GM23338 (cell line): ENCODE measurements around the gene ROBO1.

Source experiments
- CREB1 ChIP-seq: fragments of 250-450 bp; sonication (Bioruptor Pico); IDR thresholded peaks from 2 replicates; pipeline ENCODE4 v1.5.0; 2020; ENCODE audit warnings: low read depth, mild to moderate bottlenecking, moderate library complexity
- EZH2phosphoT487 ChIP-seq: fragments of 200-600 bp; sonication (generic); IDR thresholded peaks from one replicate; pipeline ENCODE4 v1.8.1; 2018; ENCODE audit warnings: antibody characterized with exemption; ENCODE audit not compliant: unreplicated experiment
- JUNB ChIP-seq: IDR thresholded peaks from one replicate; pipeline ENCODE4 v1.6.1; 2016; ENCODE audit warnings: antibody characterized with exemption; ENCODE audit not compliant: unreplicated experiment
- ZNF114 ChIP-seq: fragments of 250-450 bp; sonication (Bioruptor Pico); IDR thresholded peaks from 2 replicates; pipeline ENCODE4 v1.5.0; 2020; ENCODE audit warnings: mild to moderate bottlenecking, moderate library complexity
- TF ChIP-seq, protein P1 (sequence below), 2 experiments: fragments of 200-600 bp in 1 of 2; sonication (generic) in 1 of 2; conservative IDR thresholded peaks; 2 replicates each; pipeline versions ENCODE4 v1.5.1 to v1.6.1; 2016 to 2017; ENCODE audit warnings: antibody characterized with exemption in 2 of 2, low read depth in 2 of 2, mild to moderate bottlenecking in 2 of 2, moderate library complexity in 1 of 2

DNA sequence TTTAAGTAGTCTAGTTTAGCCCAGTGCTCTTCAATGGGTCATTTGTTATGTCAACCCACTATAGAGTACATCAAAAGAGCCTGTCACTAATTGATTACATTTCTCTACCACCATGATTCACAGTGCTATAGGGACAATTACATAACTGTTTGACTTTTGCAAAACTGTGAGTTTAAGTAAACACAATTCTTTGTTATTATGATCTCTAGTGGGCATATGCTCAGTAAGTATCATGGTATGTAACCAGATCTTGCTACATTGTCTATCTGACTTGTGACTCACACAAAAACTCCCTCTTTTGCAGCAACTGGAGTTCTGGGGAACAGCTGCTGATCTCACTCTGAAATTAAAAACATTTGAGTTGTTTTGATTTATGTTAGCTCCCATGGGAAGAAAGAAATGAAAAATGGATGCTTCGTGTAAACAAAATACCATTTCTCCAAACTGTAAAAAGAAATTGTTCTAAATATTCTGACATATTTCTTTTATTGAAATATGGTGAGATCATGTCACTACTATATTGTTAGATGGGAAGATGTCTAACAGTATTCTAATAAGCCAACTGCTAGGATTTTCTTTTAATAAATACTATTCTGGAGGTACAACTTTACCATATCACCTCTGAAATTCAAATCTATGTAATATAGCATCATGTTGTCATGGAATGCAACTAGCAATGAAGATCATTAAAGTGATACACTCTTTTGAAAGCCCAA is 470.4 kb downstream of the ROBO1 start:
- TF ChIP-seq, protein P1, sequence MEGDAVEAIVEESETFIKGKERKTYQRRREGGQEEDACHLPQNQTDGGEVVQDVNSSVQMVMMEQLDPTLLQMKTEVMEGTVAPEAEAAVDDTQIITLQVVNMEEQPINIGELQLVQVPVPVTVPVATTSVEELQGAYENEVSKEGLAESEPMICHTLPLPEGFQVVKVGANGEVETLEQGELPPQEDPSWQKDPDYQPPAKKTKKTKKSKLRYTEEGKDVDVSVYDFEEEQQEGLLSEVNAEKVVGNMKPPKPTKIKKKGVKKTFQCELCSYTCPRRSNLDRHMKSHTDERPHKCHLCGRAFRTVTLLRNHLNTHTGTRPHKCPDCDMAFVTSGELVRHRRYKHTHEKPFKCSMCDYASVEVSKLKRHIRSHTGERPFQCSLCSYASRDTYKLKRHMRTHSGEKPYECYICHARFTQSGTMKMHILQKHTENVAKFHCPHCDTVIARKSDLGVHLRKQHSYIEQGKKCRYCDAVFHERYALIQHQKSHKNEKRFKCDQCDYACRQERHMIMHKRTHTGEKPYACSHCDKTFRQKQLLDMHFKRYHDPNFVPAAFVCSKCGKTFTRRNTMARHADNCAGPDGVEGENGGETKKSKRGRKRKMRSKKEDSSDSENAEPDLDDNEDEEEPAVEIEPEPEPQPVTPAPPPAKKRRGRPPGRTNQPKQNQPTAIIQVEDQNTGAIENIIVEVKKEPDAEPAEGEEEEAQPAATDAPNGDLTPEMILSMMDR (conservative IDR thresholded peaks at IDR 0.05; ENCODE audit: low read depth in 2 of 2), result no peak
- TF ChIP-seq CREB1 (CRISPR knock-in tag), result no peak
- TF ChIP-seq EZH2phosphoT487, result no peak
- TF ChIP-seq ZNF114, result no peak
- TF ChIP-seq JUNB, result no peak
